Measurements from ENCODE around the gene RNF17.

RNF17 gene

GRCh38 chr13:24877531-24877930 lies 113.6 kb downstream of the RNF17 start:
- Mint-ChIP-seq H3K4me1 (ENCODE audit: low read depth in 2 of 2) (no peaks in the 10 kb centered on the region), H3K27ac (no peak overlapping the region), H3K36me3 (ENCODE audit: insufficient read depth) (no peaks in the 10 kb centered on the region), H3K4me3 (no peak overlapping the region), H3K9me3 (no peaks in the 10 kb centered on the region), H3K27me3 (peaks cover 34 to 36% of the 10 kb centered on the region in 2 donors)
- ATAC-seq (replicated peaks) (no peak), DNase-seq (no peak)

DNA sequence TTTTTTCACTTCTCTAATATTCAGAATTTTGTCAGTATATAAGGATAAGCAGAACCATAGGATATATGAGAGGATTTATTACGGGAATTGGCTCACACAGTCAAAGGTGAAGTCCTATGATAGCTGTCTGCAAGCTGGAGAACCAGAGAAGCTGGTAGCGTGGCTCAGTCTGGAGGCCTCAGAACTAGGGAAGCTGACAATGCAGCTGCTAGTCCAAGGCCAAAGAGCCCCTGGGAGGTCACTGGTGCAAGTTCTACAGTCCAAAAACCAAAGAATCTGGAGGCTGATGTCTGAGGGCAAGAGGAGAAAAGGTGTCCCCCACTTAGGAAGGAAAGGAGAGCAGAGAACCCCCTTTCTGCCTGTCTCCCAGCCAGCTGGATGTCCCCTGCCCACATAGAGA lies 114.4 kb downstream of the RNF17 start:
- H3K27ac Mint-ChIP-seq: no peak overlapping the region
- H3K36me3 Mint-ChIP-seq (ENCODE audit: insufficient read depth): no peaks in the 10 kb centered on the region
- no peak overlapping the region for H3K4me3 Mint-ChIP-seq
- ATAC-seq (replicated peaks): no peak
- no peaks in the 10 kb centered on the region for H3K9me3 Mint-ChIP-seq
- H3K4me1 Mint-ChIP-seq (ENCODE audit: low read depth in 2 of 2): no peaks in the 10 kb centered on the region
- H3K27me3 Mint-ChIP-seq: peaks cover 28 to 30% of the 10 kb centered on the region in 2 donors
- DNase-seq: no peak

DNA sequence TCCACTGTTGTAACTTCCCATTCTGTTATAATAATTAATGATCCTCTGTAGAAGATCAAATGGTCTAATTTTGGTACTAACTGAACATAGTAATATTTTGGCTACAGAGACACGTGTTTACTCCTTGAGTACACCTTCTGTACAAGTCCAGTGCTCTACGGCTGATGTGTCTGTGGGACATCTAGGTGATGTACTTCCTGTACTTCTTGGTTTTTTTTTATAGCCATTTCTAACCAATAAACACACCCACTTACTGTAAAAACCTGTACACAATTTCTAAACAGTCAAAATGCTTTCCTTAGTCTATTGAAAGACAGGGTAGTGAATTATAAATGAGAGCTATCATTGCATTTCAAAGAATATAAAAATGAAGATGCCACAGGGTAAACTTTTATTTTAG lies 118.7 kb downstream of the RNF17 start:
- H3K27ac Mint-ChIP-seq: no peak overlapping the region
- DNase-seq: no peak
- H3K27me3 Mint-ChIP-seq: no peaks in the 10 kb centered on the region
- no peak overlapping the region for H3K4me3 Mint-ChIP-seq
- no peaks in the 10 kb centered on the region for H3K36me3 Mint-ChIP-seq (ENCODE audit: insufficient read depth)
- ATAC-seq (replicated peaks): no peak
- no peaks in the 10 kb centered on the region for H3K4me1 Mint-ChIP-seq (ENCODE audit: low read depth in 2 of 2)
- no peaks in the 10 kb centered on the region for H3K9me3 Mint-ChIP-seq

GRCh38 chr13:24887759-24888158 lies 123.8 kb downstream of the RNF17 start:
- Mint-ChIP-seq H3K27ac (no peak overlapping the region), H3K27me3 (no peaks in the 10 kb centered on the region), H3K9me3 (no peaks in the 10 kb centered on the region), H3K4me1 (ENCODE audit: low read depth in 2 of 2) (no peaks in the 10 kb centered on the region), H3K4me3 (no peak overlapping the region), H3K36me3 (ENCODE audit: insufficient read depth) (no peaks in the 10 kb centered on the region)
- no peak for DNase-seq
- ATAC-seq (replicated peaks): no peak

- Mint-ChIP-seq H3K9me3 (no peaks in the 10 kb centered on the region), H3K4me1 (ENCODE audit: low read depth in 2 of 2) (no peaks in the 10 kb centered on the region), H3K36me3 (ENCODE audit: insufficient read depth) (no peaks in the 10 kb centered on the region), H3K4me3 (no peak overlapping the region), H3K27ac (no peak overlapping the region), H3K27me3 (no peaks in the 10 kb centered on the region)
- ATAC-seq (replicated peaks): no peak
- no peak for DNase-seq
These were observed 124.4 kb downstream of the RNF17 start for GRCh38 chr13:24888291-24888931.

DNA sequence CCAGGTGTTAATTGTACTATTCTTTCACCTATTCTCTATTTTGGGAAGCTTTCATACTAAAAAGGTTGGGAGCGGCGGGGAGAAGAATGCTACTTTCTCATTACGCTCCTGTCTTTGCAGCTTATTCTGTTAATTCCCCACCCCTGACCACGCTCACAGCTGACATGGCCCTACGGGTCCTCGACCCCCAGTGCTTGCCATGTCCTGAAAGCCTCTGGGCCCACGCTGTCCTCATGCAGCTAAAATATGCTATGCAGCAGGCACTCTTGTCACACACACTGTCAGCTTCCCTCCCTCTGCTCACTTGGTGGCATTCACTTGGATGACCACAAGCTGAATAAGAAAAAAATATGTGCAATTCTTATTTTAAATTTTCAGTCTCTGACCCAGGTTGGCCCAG lies 126.3 kb downstream of the RNF17 start:
- no peaks in the 10 kb centered on the region for H3K36me3 Mint-ChIP-seq (ENCODE audit: insufficient read depth)
- no peak overlapping the region for H3K27ac Mint-ChIP-seq

GRCh38 chr13:24891476-24892108 lies 127.6 kb downstream of the RNF17 start:
- no peak for ATAC-seq (replicated peaks)
- Mint-ChIP-seq H3K36me3 (ENCODE audit: insufficient read depth) (no peaks in the 10 kb centered on the region), H3K4me1 (ENCODE audit: low read depth in 2 of 2) (no peaks in the 10 kb centered on the region), H3K27me3 (no peaks in the 10 kb centered on the region), H3K27ac (peak overlapping the region in 1 of 2 donors; percentile 82), H3K9me3 (no peaks in the 10 kb centered on the region), H3K4me3 (no peak overlapping the region)
- DNase-seq: no peak

More for the DNA sequence above, 126.3 kb downstream of the RNF17 start:
- Mint-ChIP-seq H3K4me3 (no peak overlapping the region), H3K4me1 (ENCODE audit: low read depth in 2 of 2) (no peaks in the 10 kb centered on the region), H3K9me3 (no peaks in the 10 kb centered on the region), H3K27me3 (no peaks in the 10 kb centered on the region)
- no peak for DNase-seq
- ATAC-seq (replicated peaks): no peak

- H3K36me3 Mint-ChIP-seq (ENCODE audit: insufficient read depth): no peaks in the 10 kb centered on the region
- ATAC-seq (replicated peaks): no peak
These were observed 128.9 kb downstream of the RNF17 start for GRCh38 chr13:24892829-24893228.

DNA sequence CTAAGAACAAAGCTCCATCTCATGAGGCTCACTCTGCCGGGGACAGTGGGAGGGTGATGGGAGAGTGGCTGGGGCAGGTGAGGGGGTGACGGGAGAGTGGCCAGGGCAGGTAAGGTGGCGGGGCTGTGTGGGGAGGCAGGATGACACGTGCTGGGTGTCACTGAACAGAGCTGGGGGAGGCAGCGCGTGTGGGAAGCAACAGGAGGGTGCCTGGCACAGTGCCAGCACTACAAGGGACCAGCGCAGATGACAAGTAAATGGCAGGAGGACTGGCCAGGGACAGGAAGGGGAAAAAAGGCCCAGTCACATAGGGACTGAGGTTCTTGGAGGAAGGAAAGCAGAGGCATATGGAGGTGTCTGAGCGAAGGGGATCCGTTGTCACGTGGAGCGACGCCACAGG lies 129.9 kb downstream of the RNF17 start:
- Mint-ChIP-seq H3K36me3 (ENCODE audit: insufficient read depth) (no peaks in the 10 kb centered on the region), H3K27me3 (no peaks in the 10 kb centered on the region), H3K4me3 (no peak overlapping the region), H3K4me1 (ENCODE audit: low read depth in 2 of 2) (no peaks in the 10 kb centered on the region), H3K27ac (no peak overlapping the region), H3K9me3 (no peaks in the 10 kb centered on the region)
- ATAC-seq (replicated peaks) (no peak), DNase-seq (no peak)

More at GRCh38 chr13:24892829-24893228, 128.9 kb downstream of the RNF17 start:
- Mint-ChIP-seq H3K27me3 (no peaks in the 10 kb centered on the region), H3K4me1 (ENCODE audit: low read depth in 2 of 2) (no peaks in the 10 kb centered on the region), H3K4me3 (no peak overlapping the region), H3K27ac (no peak overlapping the region), H3K9me3 (no peaks in the 10 kb centered on the region)
- DNase-seq: no peak

DNA sequence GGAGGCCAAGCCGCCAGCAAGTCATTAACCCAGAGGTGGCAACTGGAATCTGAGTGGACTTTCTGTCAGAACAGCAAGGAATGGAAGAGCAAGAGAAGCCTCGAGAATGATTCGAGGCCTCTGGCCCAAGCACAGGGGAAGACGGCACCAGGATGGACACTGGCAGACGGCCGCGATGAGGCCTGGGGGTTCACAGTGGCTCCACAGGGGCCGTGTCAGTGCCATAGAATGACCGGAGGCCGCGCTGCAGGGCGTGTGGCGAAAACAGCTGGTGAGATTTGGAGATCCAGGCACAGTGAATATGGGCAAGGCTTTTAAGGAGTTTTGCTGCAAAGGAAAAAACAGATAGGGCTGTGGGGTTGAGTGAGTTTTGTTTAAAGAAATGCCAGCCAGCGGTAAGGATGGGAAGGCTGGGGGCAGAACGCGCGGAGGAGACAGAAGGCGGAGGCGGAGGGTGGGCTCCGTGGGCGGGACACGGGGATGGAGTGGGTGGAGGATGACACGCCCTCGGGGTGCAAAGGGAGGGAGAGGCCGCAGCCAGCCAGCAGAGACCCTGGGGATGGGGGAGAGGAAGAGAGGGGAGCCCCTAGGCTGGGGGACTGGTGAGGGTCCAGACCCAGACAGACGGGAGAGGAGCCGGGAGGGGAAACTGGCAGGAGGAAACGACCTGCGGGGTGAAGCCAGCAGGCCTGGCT lies 130.5 kb downstream of the RNF17 start:
- no peaks in the 10 kb centered on the region for H3K4me1 Mint-ChIP-seq (ENCODE audit: low read depth in 2 of 2)
- no peaks in the 10 kb centered on the region for H3K27me3 Mint-ChIP-seq
- H3K9me3 Mint-ChIP-seq: no peaks in the 10 kb centered on the region
- no peak overlapping the region for H3K4me3 Mint-ChIP-seq
- H3K36me3 Mint-ChIP-seq (ENCODE audit: insufficient read depth): no peaks in the 10 kb centered on the region
- H3K27ac Mint-ChIP-seq: peak overlapping the region in 1 of 2 donors; percentile 56
- DNase-seq: no peak
- no peak for ATAC-seq (replicated peaks)

DNA sequence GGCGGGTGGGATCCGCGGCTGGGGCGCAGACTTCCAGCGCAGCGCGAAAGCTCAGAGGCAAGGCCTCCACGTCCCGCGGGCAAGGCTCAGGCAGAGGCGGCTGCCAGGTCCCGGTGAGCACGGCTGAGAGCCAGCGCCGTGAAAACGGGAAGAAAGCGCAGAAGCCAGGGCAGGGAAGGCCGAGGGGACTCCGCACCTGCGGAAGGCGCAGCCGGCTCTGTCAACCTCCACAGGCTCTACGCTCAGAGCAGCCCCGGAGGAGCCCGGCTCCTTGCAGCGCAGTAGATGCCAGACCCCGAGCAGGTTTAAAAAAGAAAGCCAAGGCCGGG lies 131.0 kb downstream of the RNF17 start:
- peaks cover under 1% of the 10 kb centered on the region for H3K36me3 Mint-ChIP-seq (ENCODE audit: insufficient read depth)
- no peaks in the 10 kb centered on the region for H3K9me3 Mint-ChIP-seq
- ATAC-seq (replicated peaks) (no peak), DNase-seq (no peak)
- H3K27me3 Mint-ChIP-seq: no peaks in the 10 kb centered on the region
- no peaks in the 10 kb centered on the region for H3K4me1 Mint-ChIP-seq (ENCODE audit: low read depth in 2 of 2)
- no peak overlapping the region for H3K4me3 Mint-ChIP-seq
- H3K27ac Mint-ChIP-seq: no peak overlapping the region

DNA sequence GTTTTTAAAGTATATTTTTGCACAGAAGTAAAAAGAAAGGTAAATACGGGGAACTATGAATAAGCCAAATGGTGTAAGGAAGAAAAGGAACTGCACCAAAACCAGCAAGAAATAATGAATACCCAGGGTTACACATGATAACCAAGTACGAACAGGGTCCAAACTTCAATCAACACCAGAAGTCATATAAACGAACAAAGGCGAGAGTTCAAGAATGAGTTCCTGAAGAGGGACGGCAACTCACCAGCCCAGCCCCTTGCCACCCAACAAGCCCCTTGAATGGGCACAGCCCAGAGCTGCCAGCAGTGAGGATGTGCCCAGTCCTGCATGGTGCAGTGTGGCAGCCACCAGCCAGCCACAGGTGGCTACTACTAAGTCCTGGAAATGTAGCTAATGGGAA lies 132.1 kb downstream of the RNF17 start:
- Mint-ChIP-seq H3K9me3 (no peaks in the 10 kb centered on the region), H3K4me3 (no peak overlapping the region), H3K4me1 (ENCODE audit: low read depth in 2 of 2) (no peaks in the 10 kb centered on the region), H3K27ac (no peak overlapping the region), H3K27me3 (no peaks in the 10 kb centered on the region), H3K36me3 (ENCODE audit: insufficient read depth) (peaks cover 4% of the 10 kb centered on the region)
- no peak for ATAC-seq (replicated peaks)
- no peak for DNase-seq

GRCh38 chr13:24897293-24897692 lies 133.3 kb downstream of the RNF17 start:
- no peak overlapping the region for H3K4me3 Mint-ChIP-seq
- H3K9me3 Mint-ChIP-seq: no peaks in the 10 kb centered on the region
- H3K27me3 Mint-ChIP-seq: no peaks in the 10 kb centered on the region
- ATAC-seq (replicated peaks) (no peak), DNase-seq (no peak)
- peaks cover 4% of the 10 kb centered on the region for H3K36me3 Mint-ChIP-seq (ENCODE audit: insufficient read depth)
- H3K27ac Mint-ChIP-seq: no peak overlapping the region
- no peaks in the 10 kb centered on the region for H3K4me1 Mint-ChIP-seq (ENCODE audit: low read depth in 2 of 2)

DNA sequence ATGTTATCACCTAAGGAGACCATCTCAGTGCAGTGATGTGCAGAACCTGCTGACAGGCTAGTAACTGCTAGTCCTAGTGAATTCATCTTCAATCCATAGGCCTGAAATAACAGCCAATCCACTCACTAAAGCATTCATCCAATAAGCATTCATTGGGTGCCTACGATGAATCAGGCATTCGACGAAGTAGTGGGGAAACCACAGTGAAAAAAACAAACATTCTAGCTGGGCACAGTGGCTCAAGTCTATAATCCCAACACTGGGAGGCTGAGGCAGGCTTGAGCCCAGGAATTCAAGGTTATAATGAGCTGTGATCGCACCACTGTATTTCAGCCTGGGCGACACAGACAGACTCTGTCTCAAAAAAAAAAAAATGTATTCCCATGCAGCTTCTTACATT lies 135.6 kb downstream of the RNF17 start:
- Mint-ChIP-seq H3K36me3 (ENCODE audit: insufficient read depth) (peaks cover 4% of the 10 kb centered on the region), H3K27me3 (no peaks in the 10 kb centered on the region), H3K9me3 (no peaks in the 10 kb centered on the region), H3K27ac (no peak overlapping the region), H3K4me3 (no peak overlapping the region), H3K4me1 (ENCODE audit: low read depth in 2 of 2) (no peaks in the 10 kb centered on the region)
- ATAC-seq (replicated peaks): no peak
- no peak for DNase-seq

All from effector memory CD8-positive, alpha-beta T cell (primary cell).